ENCODE data around the gene ANKS1B. TPM values are rescaled to one million over a fixed set of nuclear protein-coding genes. Genes with fewer than 3 reads are reported as not detected.

The ANKS1B gene
- total and polyA plus RNA-seq, 2 of the 4 experiments (the other 2 are of a cell fraction) = 0.17 to 0.18 TPM

DNA sequence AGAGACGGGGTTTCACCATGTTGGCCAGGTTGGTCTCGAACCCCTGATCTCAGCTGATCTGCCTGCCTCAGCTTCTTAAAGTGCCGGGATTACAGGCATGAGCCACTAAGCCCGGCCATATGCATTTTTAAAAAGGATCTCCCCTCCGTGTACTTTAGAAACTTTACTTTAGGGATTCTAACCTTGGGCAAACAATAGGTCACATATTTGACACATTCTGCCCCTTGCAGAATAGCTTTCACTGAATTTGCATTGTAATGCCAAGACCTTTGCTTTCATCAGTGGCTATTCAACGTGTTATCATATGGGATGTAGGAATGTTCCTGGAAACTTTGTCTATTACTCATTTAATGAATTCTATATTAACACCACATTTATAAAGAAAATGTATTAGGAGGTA, 11.4 kb upstream of the ANKS1B start:
- no peaks in the 10 kb centered on the region for H3K36me3 ChIP-seq (ENCODE audit: control insufficient read depth, insufficient read depth, low read length)
- no CpG with 5 or more reads among the region's 6 CpGs for WGBS, 2 experiments (ENCODE audit: extremely low coverage in 2 of 2, insufficient read length in 1 of 2)
- BruUV-seq (replicated peaks) = no TSS peak
- intact Hi-C loops (cut with micrococcal nuclease) = no loop called here
- no peak overlapping the region for H2AK9ac ChIP-seq (replicated peaks; ENCODE audit: low read depth, low read length, poor library complexity)
- no peaks in the 10 kb centered on the region for H3K9me3 ChIP-seq (ENCODE audit: control insufficient read depth, insufficient read depth, low read length)
- H3K56ac ChIP-seq (ENCODE audit: extremely low read depth, insufficient read depth, low read length) = no peak overlapping the region
- H3K18ac ChIP-seq (ENCODE audit: low read depth, low read length) = no peak overlapping the region
- no peak overlapping the region for H3K4me2 ChIP-seq (ENCODE audit: low read depth, low read length)
- dilution Hi-C loops (cut with HindIII; ENCODE audit: low sequenced_read_pairs, unreplicated experiment) = no loop called here
- no peak overlapping the region for H3K9ac ChIP-seq (ENCODE audit: low read depth, low read length)
- no peak overlapping the region for H2BK20ac ChIP-seq (ENCODE audit: low read depth, low read length)
- H3K4me1 ChIP-seq (ENCODE audit: control insufficient read depth, insufficient read depth, low read length) = no peaks in the 10 kb centered on the region
- H4K20me1 ChIP-seq (ENCODE audit: insufficient read depth, low read length) = no peaks in the 10 kb centered on the region
- H2BK5ac ChIP-seq (ENCODE audit: low read depth, low read length, poor library complexity, severe bottlenecking) = no peak overlapping the region
- H2AFZ ChIP-seq (replicated peaks; ENCODE audit: low read length, poor library complexity) = no peak overlapping the region
- no peak overlapping the region for H4K5ac ChIP-seq (ENCODE audit: low read depth, low read length)
- ChIA-PET CTCF (no interaction called here), POLR2A (ENCODE audit: unreplicated experiment) (no interaction called here)
- no peak overlapping the region for H2AK5ac ChIP-seq (ENCODE audit: low read depth, low read length)
- no peaks in the 10 kb centered on the region for H3K9me1 ChIP-seq (ENCODE audit: insufficient read depth, low read length)
- no peak overlapping the region for H3K23ac ChIP-seq (ENCODE audit: low read depth, low read length)
- no peak overlapping the region for H3K14ac ChIP-seq (replicated peaks; ENCODE audit: low read depth, low read length)
- H2BK15ac ChIP-seq (ENCODE audit: low read depth, low read length) = no peak overlapping the region
- in situ Hi-C loops (cut with MboI; ENCODE audit: low sequenced_read_pairs) = no loop called here
- no peak overlapping the region for H4K91ac ChIP-seq (ENCODE audit: insufficient read depth, low read depth, low read length)
- H3K4me3 ChIP-seq (ENCODE audit: insufficient read depth, low read depth, low read length) = no peak overlapping the region
- no peak overlapping the region for H3K4ac ChIP-seq (ENCODE audit: low read depth, low read length)
- H3K27me3 ChIP-seq (ENCODE audit: control insufficient read depth, insufficient read depth, low read length) = no peaks in the 10 kb centered on the region
- no peak overlapping the region for H2BK120ac ChIP-seq (ENCODE audit: low read depth, low read length)
- no peak overlapping the region for H3K27ac ChIP-seq (ENCODE audit: insufficient read depth, low read length)
- no peak for ATAC-seq (ENCODE audit: low read depth)
- no peak for DNase-seq
- no peak for TF ChIP-seq MAFK (IDR thresholded peaks at IDR 0.05; ENCODE audit: low read depth, low read length)
- no peak for TF ChIP-seq MAZ (IDR thresholded peaks at IDR 0.05; ENCODE audit: borderline replicate concordance, low read depth, low read length)
- TF ChIP-seq RCOR1 (IDR thresholded peaks at IDR 0.05; ENCODE audit: insufficient replicate concordance, low read length) = no peak
- no peak for TF ChIP-seq BHLHE40 (IDR thresholded peaks at IDR 0.05; ENCODE audit: low read depth, low read length)
- TF ChIP-seq, protein P1, sequence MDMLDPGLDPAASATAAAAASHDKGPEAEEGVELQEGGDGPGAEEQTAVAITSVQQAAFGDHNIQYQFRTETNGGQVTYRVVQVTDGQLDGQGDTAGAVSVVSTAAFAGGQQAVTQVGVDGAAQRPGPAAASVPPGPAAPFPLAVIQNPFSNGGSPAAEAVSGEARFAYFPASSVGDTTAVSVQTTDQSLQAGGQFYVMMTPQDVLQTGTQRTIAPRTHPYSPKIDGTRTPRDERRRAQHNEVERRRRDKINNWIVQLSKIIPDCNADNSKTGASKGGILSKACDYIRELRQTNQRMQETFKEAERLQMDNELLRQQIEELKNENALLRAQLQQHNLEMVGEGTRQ (IDR thresholded peaks at IDR 0.05; ENCODE audit: low read depth, low read length) = no peak
- no peak for TF ChIP-seq MXI1 (IDR thresholded peaks at IDR 0.05; ENCODE audit: borderline replicate concordance, low read depth, low read length)
- H3K79me1 ChIP-seq (ENCODE audit: low read depth in 1 of 2, low read length in 2 of 2) = no peaks in the 10 kb centered on the region
- H4K8ac ChIP-seq (ENCODE audit: low read depth in 2 of 2, low read length in 2 of 2) = no peak overlapping the region

All from IMR-90 (cell line).